Loucy (cell line): ENCODE results near the gene PUS3.

ENCODE experiments used
- H2AFZ ChIP-seq: fragments of 200-600 bp; sonication (generic); 2 replicates; pipeline ENCODE4 v1.6.0; 2016; ENCODE audit warnings: antibody characterized with exemption, mild to moderate bottlenecking, low read length, moderate library complexity
- H3F3A ChIP-seq: fragments of 200-600 bp; 2 replicates; pipeline ENCODE4 v1.6.0; 2016; ENCODE audit warnings: antibody characterized with exemption, low read depth, mild to moderate bottlenecking
- H3K27me3 ChIP-seq: fragments of 200-600 bp; sonication (generic); 2 replicates; pipeline ENCODE4 v1.6.1; 2014; ENCODE audit warnings: low read length, mild to moderate bottlenecking; ENCODE audit not compliant: insufficient read depth, poor library complexity, severe bottlenecking
- H3K36me3 ChIP-seq: fragments of 200-600 bp; sonication (generic); 2 replicates; pipeline ENCODE4 v1.6.1; 2016; ENCODE audit warnings: low read length; ENCODE audit not compliant: insufficient read depth
- H3K4me1 ChIP-seq: fragments of 200-600 bp; sonication (generic); 2 replicates; pipeline ENCODE4 v1.5.1; 2014; ENCODE audit warnings: low read length, mild to moderate bottlenecking; ENCODE audit not compliant: insufficient read depth, poor library complexity, severe bottlenecking
- H3K4me2 ChIP-seq: fragments of 200-600 bp; sonication (generic); 2 replicates; pipeline ENCODE4 v1.6.0; 2014; ENCODE audit warnings: antibody characterized with exemption, low read length, low read depth, mild to moderate bottlenecking; ENCODE audit not compliant: poor library complexity, severe bottlenecking
- H3K4me3 ChIP-seq: fragments of 200-600 bp; sonication (generic); 2 replicates; pipeline ENCODE4 v1.5.1; 2014; ENCODE audit warnings: low read length, mild to moderate bottlenecking, mixed read lengths; ENCODE audit not compliant: poor library complexity, severe bottlenecking
- H3K79me2 ChIP-seq: fragments of 200-600 bp; sonication (generic); 2 replicates; pipeline ENCODE4 v1.6.1; 2014; ENCODE audit warnings: low read length; ENCODE audit not compliant: insufficient read depth
- H3K9ac ChIP-seq: fragments of 200-600 bp; sonication (generic); 2 replicates; pipeline ENCODE4 v1.6.0; 2014; ENCODE audit warnings: mild to moderate bottlenecking, low read depth, low read length, moderate library complexity; ENCODE audit not compliant: poor library complexity, severe bottlenecking
- H3K9me2 ChIP-seq: fragments of 200-600 bp; sonication (generic); replicated peaks from 2 replicates; pipeline ENCODE4 v1.6.1; 2016; ENCODE audit warnings: low read depth, low read length, mixed read lengths
- H3K9me3 ChIP-seq: fragments of 200-600 bp; sonication (generic); 2 replicates; pipeline ENCODE4 v1.6.1; 2014; ENCODE audit warnings: mild to moderate bottlenecking, antibody characterized with exemption, low read length, low read depth; ENCODE audit not compliant: insufficient read depth
- H4K20me1 ChIP-seq: fragments of 200-600 bp; sonication (generic); 2 replicates; pipeline ENCODE4 v1.6.0; 2014; ENCODE audit warnings: antibody characterized with exemption, low read length, mild to moderate bottlenecking; ENCODE audit not compliant: insufficient read depth, poor library complexity, severe bottlenecking
- EZH2phosphoT487 ChIP-seq: fragments of 200-600 bp; IDR thresholded peaks from 2 replicates; pipeline ENCODE4 v1.6.1; 2018; ENCODE audit warnings: antibody characterized with exemption, mild to moderate bottlenecking, moderate library complexity, borderline replicate concordance
- TF ChIP-seq, protein P1 (sequence below): fragments of 200-600 bp; sonication (generic); conservative IDR thresholded peaks from 2 replicates; pipeline ENCODE4 v1.5.1; 2014; ENCODE audit warnings: mild to moderate bottlenecking, antibody characterized with exemption, low read length

PUS3 gene

DNA sequence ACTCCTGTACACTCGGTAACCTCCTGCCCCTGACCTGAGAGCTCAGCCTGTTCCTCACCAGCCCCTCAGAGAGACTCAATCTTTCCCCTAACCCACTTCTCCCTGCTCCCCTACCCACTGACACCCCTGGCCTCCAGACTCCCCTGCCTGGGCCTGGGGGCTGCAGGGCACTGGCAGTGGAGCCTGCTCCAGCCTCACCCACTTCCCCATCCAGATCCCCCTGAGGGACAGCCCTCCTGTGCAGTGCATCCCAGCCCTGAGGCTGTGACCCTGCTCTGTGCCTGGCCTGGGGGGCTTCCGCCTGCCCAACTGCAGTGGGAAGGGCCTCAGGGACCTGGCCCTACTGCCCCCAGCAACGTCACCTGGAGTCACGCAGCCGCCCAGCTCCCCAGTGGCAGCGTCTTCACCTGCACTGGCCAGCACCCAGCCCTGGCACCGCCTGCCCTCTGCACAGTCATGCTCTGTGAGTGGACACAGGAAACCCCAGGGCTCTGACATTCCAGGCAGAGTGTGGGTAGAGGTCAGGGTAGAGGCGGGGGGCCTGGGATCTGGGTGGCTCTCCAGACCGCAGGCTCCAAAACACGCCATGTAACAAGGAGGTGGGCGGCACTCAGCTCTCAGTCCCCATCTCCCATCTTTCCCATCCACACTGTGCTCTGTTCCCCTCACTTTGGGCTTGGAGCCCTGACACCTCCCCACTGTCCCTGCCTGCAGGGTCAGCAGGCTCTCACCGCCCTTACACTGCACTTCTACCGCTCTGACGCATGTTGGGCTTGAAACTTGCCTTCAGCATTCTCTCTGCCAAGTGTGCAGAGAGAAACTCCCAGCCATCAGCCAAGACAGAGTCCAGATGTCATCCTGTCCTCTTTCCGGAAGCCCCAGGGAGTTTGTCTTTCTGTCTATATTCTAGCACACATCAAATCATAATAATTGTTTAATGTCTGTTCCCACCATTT is 48.0 kb upstream of the PUS3 start:
- Histone ChIP-seq H3K4me2 (no peak overlapping the region), H2AFZ (no peak overlapping the region), H3K4me3 (no peak overlapping the region), H3K9ac (no peak overlapping the region), H3K36me3 (no peaks in the 10 kb centered on the region), H3K9me3 (no peaks in the 10 kb centered on the region), H3F3A (no peaks in the 10 kb centered on the region), H3K4me1 (no peaks in the 10 kb centered on the region), H3K27me3 (no peaks in the 10 kb centered on the region), H4K20me1 (no peaks in the 10 kb centered on the region), H3K79me2 (no peaks in the 10 kb centered on the region), H3K9me2 (no peaks in the 10 kb centered on the region)
- TF ChIP-seq, protein P1, sequence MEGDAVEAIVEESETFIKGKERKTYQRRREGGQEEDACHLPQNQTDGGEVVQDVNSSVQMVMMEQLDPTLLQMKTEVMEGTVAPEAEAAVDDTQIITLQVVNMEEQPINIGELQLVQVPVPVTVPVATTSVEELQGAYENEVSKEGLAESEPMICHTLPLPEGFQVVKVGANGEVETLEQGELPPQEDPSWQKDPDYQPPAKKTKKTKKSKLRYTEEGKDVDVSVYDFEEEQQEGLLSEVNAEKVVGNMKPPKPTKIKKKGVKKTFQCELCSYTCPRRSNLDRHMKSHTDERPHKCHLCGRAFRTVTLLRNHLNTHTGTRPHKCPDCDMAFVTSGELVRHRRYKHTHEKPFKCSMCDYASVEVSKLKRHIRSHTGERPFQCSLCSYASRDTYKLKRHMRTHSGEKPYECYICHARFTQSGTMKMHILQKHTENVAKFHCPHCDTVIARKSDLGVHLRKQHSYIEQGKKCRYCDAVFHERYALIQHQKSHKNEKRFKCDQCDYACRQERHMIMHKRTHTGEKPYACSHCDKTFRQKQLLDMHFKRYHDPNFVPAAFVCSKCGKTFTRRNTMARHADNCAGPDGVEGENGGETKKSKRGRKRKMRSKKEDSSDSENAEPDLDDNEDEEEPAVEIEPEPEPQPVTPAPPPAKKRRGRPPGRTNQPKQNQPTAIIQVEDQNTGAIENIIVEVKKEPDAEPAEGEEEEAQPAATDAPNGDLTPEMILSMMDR = no peak
- no peak for TF ChIP-seq EZH2phosphoT487

- H3K9me2 ChIP-seq = no peaks in the 10 kb centered on the region
- H3K79me2 ChIP-seq = no peaks in the 10 kb centered on the region
- no peaks in the 10 kb centered on the region for H3K27me3 ChIP-seq
- H2AFZ ChIP-seq = no peak overlapping the region
- H3K4me3 ChIP-seq = no peak overlapping the region
- no peaks in the 10 kb centered on the region for H3K9me3 ChIP-seq
- no peaks in the 10 kb centered on the region for H3K36me3 ChIP-seq
- no peak overlapping the region for H3K9ac ChIP-seq
- TF ChIP-seq, protein P1 = no peak
- no peak for TF ChIP-seq EZH2phosphoT487
- no peak overlapping the region for H3K4me2 ChIP-seq
- H3F3A ChIP-seq = no peaks in the 10 kb centered on the region
- no peaks in the 10 kb centered on the region for H4K20me1 ChIP-seq
- H3K4me1 ChIP-seq = no peaks in the 10 kb centered on the region
These were observed 47.1 kb upstream of the PUS3 start for GRCh38 chr11:125950178-125950490.

GRCh38 chr11:125949271-125950177 is 46.5 kb upstream of the PUS3 start:
- H2AFZ ChIP-seq = no peak overlapping the region
- no peak overlapping the region for H3K9ac ChIP-seq
- no peak overlapping the region for H3K4me3 ChIP-seq
- TF ChIP-seq, protein P1 = no peak
- TF ChIP-seq EZH2phosphoT487 = no peak
- no peaks in the 10 kb centered on the region for H3K79me2 ChIP-seq
- no peaks in the 10 kb centered on the region for H3K9me2 ChIP-seq
- H3K4me1 ChIP-seq = no peaks in the 10 kb centered on the region
- H4K20me1 ChIP-seq = no peaks in the 10 kb centered on the region
- no peak overlapping the region for H3K4me2 ChIP-seq
- H3K27me3 ChIP-seq = no peaks in the 10 kb centered on the region
- H3K36me3 ChIP-seq = no peaks in the 10 kb centered on the region
- H3F3A ChIP-seq = no peaks in the 10 kb centered on the region
- H3K9me3 ChIP-seq = no peaks in the 10 kb centered on the region
